WERI-Rb-1 (cell line): ENCODE data around the gene DCAKD.

Source experiments
- DNase-seq: peaks from one replicate; pipeline ENCODE4 v3.0.0-alpha.2; 2020
- H3K27ac ChIP-seq: fragments of 250-450 bp; sonication (Bioruptor Pico); 2 replicates; pipeline ENCODE4 v1.5.1; 2020; ENCODE audit warnings: mild to moderate bottlenecking, moderate library complexity
- H3K27me3 ChIP-seq: fragments of 250-450 bp; sonication (Bioruptor Pico); 2 replicates; pipeline ENCODE4 v1.5.1; 2021; ENCODE audit warnings: mild to moderate bottlenecking, low read depth, moderate library complexity; ENCODE audit not compliant: insufficient read depth, severe bottlenecking
- H3K36me3 ChIP-seq: fragments of 250-450 bp; sonication (Bioruptor Pico); 2 replicates; pipeline ENCODE4 v1.5.1; 2020; ENCODE audit warnings: mild to moderate bottlenecking, moderate library complexity
- H3K4me3 ChIP-seq: 2 replicates; pipeline ENCODE4 v1.5.1; 2011; ENCODE audit warnings: low read depth, mild to moderate bottlenecking, control low read depth, low read length
- H3K9me3 ChIP-seq: fragments of 250-450 bp; sonication (Bioruptor Pico); 2 replicates; pipeline ENCODE4 v1.5.1; 2021; ENCODE audit warnings: mild to moderate bottlenecking, moderate library complexity; ENCODE audit not compliant: severe bottlenecking
- TF ChIP-seq, protein P1 (sequence below): IDR thresholded peaks from 2 replicates; pipeline ENCODE4 v1.5.1; 2011; ENCODE audit warnings: low read depth, mild to moderate bottlenecking, control low read depth, inconsistent platforms, low read length

DCAKD gene

DNA sequence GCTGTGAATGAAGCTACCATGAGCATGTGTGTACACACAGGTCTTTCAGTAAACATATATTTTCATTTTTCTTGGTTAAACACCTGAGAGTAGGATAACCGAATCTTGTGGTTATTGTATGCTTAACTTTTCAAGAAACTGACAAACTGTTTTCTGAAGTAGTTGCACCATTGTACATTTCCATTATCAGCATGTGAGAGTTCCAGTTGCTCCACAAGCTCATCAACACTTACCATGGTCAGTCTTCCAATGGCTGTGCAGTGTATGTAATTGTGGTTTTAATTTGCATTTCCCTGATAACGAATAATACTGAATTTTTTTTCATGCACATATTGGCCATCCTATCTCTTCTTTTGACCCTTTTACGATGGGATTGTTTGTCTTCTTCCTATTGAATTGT is 52.0 kb downstream of the DCAKD start:
- no peak for DNase-seq
- H3K4me3 ChIP-seq, result no peak overlapping the region
- no peaks in the 10 kb centered on the region for H3K27me3 ChIP-seq
- TF ChIP-seq, protein P1, sequence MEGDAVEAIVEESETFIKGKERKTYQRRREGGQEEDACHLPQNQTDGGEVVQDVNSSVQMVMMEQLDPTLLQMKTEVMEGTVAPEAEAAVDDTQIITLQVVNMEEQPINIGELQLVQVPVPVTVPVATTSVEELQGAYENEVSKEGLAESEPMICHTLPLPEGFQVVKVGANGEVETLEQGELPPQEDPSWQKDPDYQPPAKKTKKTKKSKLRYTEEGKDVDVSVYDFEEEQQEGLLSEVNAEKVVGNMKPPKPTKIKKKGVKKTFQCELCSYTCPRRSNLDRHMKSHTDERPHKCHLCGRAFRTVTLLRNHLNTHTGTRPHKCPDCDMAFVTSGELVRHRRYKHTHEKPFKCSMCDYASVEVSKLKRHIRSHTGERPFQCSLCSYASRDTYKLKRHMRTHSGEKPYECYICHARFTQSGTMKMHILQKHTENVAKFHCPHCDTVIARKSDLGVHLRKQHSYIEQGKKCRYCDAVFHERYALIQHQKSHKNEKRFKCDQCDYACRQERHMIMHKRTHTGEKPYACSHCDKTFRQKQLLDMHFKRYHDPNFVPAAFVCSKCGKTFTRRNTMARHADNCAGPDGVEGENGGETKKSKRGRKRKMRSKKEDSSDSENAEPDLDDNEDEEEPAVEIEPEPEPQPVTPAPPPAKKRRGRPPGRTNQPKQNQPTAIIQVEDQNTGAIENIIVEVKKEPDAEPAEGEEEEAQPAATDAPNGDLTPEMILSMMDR, result no peak
- H3K27ac ChIP-seq, result no peak overlapping the region
- peaks cover 6% of the 10 kb centered on the region for H3K9me3 ChIP-seq
- H3K36me3 ChIP-seq, result no peaks in the 10 kb centered on the region

GRCh38 chr17:44998646-44999045 is 52.8 kb downstream of the DCAKD start:
- Histone ChIP-seq H3K27me3 (no peaks in the 10 kb centered on the region), H3K4me3 (no peak overlapping the region), H3K9me3 (peaks cover 6% of the 10 kb centered on the region), H3K27ac (peak overlapping the region; percentile 65), H3K36me3 (no peaks in the 10 kb centered on the region)
- TF ChIP-seq, protein P1, result no peak
- no peak for DNase-seq

DNA sequence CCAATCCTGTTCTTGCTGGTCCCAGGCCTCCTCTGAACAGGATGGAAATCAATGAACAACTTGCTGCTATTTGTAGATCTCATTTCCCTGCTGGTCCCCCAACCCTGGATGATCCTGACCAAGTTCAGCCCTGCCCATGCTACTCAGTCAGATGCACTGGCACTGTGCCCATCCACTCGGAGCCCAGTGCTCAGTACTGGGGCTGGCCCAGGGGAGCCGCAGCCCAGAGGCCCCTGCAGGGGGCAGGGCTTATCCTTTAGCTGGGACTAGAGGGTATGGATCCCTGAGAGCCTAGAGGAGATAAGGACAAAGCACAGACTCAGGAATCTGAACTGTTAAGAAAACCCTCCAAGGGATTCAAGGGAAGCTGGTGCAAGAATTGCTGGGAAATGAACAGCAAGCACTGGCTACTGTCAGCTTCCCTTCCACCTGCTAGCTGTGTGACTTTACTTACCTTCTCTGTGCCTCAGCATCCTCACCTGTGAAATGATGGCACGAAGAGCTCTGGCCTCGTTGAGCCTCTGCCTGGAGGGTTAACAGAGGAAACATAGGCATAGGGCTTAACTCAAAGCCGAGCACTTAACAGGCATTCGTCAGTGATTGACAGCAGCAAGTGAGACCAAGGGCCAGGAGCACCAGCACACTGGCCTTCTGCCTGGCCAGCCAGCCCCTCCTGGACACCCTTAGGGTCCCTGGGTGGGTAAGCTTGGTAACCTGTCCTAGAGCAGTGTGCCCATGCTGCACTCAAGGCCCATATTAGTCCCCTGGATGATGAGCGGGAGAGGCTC is 53.5 kb downstream of the DCAKD start:
- DNase-seq, result peak; percentile 77
- peaks cover 6% of the 10 kb centered on the region for H3K9me3 ChIP-seq
- TF ChIP-seq, protein P1, result peak; percentile 33; the same call in 1 of the 2 replicates
- no peaks in the 10 kb centered on the region for H3K36me3 ChIP-seq
- H3K27ac ChIP-seq, result peak overlapping the region; percentile 65
- peak overlapping the region; percentile 16 for H3K4me3 ChIP-seq
- no peaks in the 10 kb centered on the region for H3K27me3 ChIP-seq

DNA sequence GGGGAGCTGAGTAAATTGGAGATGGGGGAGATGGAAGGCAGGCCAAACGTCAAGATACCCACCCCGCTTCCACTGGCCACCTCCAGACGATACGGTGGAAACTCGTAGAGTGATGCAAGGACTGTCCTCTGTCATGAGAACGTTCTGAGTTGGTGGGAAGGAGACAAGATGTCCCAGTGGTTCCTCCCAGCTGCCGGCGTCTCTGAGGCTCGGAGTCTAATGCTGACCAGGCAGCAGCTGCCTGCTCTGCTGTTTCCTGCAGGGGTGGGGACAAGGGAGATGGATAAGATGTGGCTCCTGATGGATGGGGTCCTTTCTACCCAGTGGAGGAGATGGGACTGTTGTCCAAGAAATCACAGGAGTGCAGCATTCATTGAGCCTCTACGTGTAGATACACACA is 55.1 kb downstream of the DCAKD start:
- no peak for DNase-seq
- Histone ChIP-seq H3K36me3 (no peaks in the 10 kb centered on the region), H3K27ac (peak overlapping the region; percentile 37), H3K27me3 (no peaks in the 10 kb centered on the region), H3K9me3 (peaks cover 6% of the 10 kb centered on the region), H3K4me3 (no peak overlapping the region)
- TF ChIP-seq, protein P1, result no peak

DNA sequence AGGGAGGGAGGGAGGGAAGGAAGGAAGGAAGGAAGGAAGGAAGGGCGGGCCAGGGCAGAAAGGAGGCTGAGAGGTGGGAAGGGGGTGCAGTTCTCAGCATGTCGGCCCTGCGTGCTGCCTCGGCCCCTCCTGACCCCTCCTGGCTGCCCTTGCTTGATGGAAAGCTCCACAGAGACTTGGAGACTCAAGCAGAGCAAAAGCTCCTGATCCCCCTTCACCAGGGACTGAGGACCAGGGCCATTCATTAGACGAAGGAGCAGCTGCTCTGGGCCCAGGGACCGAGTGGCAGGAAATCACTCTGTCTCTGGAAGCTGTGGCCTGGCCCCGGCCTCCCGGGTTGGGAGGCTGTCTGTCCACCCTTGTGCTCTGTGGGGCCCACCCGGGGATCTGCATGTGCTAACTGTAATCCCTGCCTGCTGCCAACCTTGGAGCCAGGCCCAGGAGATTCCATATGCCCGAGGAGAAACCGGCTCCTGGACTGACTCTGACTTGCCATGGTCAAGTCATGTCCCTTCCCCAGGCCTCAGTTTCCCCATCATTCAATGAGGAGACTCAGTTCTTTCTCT is 55.9 kb downstream of the DCAKD start:
- H3K27me3 ChIP-seq, result no peaks in the 10 kb centered on the region
- TF ChIP-seq, protein P1, result no peak

More for the DNA sequence above, 55.9 kb downstream of the DCAKD start:
- Histone ChIP-seq H3K9me3 (peaks cover 6% of the 10 kb centered on the region), H3K4me3 (no peak overlapping the region), H3K27ac (peak overlapping the region; percentile 22), H3K36me3 (no peaks in the 10 kb centered on the region)
- DNase-seq, result peak; percentile 62
